ENCODE measurements around the gene ZNF345.

Gene ZNF345

GRCh38 chr19:36916991-36917390 lies 66.3 kb downstream of the ZNF345 start:
- TF ChIP-seq POLR2AphosphoS5 (IDR thresholded peaks at IDR 0.05; ENCODE audit: low read depth, low read length) = no peak
- no peak for TF ChIP-seq SIN3A (IDR thresholded peaks at IDR 0.05; ENCODE audit: borderline replicate concordance, insufficient read depth, low read length)
- TF ChIP-seq FOXP2 (optimal IDR thresholded peaks at IDR 0.05; ENCODE audit: borderline replicate concordance, extremely low read depth, extremely low read length, insufficient read depth) = no peak
- TF ChIP-seq REST (IDR thresholded peaks at IDR 0.05; ENCODE audit: insufficient read depth in 1 of 2, low read depth in 2 of 2, low read length in 2 of 2) = no peak
- no peak for TF ChIP-seq TAF1 (IDR thresholded peaks at IDR 0.05; ENCODE audit: borderline replicate concordance, insufficient read depth, low read length)

- TF ChIP-seq FOXP2 (optimal IDR thresholded peaks at IDR 0.05; ENCODE audit: borderline replicate concordance, extremely low read depth, extremely low read length, insufficient read depth) (no peak), TAF1 (IDR thresholded peaks at IDR 0.05; ENCODE audit: borderline replicate concordance, insufficient read depth, low read length) (no peak), SIN3A (IDR thresholded peaks at IDR 0.05; ENCODE audit: borderline replicate concordance, insufficient read depth, low read length) (no peak), REST (IDR thresholded peaks at IDR 0.05; ENCODE audit: insufficient read depth in 1 of 2, low read depth in 2 of 2, low read length in 2 of 2) (no peak), POLR2AphosphoS5 (IDR thresholded peaks at IDR 0.05; ENCODE audit: low read depth, low read length) (no peak)
Observed at GRCh38 chr19:36918090-36918489, 67.4 kb downstream of the ZNF345 start.

All from PFSK-1 (cell line).